Activated T-cell treated with anti-CD3 and anti-CD28 coated beads for 48 hours (primary cell): ENCODE measurements around the gene RPL29.

Experiments used
- DNase-seq: peaks from one replicate; pipeline ENCODE4 v3.0.0-alpha.2; 2020; ENCODE audit warnings: low read depth

The RPL29 gene

DNA sequence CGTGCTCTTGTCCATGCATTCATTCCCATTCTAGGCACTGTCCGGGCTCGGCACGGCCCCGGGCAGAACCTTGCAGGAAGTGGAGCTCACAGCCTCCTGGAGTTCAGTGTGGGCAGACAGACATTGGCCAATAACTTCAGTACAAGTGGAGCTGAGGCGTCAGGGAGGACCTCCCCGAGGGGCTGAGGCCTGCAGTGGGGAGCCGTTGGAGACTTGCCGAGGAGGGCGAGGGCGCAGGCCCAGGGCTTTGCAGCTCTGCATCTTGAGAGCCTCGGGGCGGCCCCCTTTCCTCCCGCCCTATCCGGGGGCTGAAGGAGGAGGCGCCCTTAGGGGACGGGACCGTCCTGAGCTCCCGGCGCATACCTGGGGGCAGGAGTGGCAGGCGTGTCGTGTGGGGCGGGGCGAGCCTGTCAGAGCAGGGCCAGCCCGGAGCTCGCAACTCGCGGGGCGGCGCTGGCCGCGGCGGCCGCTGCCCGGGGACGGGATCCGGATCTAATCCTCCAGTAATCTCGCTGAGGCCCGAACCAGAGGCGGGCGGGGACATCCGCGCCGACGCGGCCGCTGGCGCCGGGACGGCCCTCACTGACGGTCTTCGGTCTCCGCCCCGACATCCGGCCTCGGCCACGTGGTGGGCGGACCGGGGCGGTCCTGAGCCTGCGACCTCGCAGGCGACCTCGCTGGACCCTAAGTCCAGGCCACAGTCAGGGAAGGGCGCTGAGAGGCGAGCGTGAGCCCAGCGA, 12.7 kb downstream of the RPL29 start, which contains the start of gene ACY1:
Gene ACY1, plus strand, starts transcription at position 698 of the 740 bp plus-strand sequence. CDS start 530 bp downstream, outside the sequence.
- DNase-seq, result peak; percentile 77

DNA sequence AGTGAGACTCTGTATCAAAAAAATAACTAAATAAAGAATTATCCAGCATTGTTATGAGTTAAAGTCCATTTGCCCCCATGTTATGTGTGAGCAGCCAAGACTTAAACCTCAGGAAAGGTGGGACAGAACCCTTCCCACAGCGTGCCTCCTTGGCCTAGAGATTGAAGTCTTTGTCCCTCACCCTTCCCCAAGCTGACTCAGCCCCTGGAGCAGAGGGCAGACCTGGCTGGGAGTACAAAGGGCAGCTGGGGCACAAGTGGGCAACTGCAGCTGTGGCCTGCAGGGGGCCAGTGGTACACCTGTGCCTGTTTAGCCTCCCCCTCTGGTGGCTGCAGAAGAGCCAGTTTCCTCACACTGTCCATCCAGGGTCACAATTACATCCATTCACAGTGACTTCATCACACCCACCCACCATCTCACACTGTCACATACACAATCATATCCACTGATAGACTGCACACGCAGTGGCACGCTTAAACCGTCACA, 13.3 kb downstream of the RPL29 start:
- DNase-seq, result no peak

DNA sequence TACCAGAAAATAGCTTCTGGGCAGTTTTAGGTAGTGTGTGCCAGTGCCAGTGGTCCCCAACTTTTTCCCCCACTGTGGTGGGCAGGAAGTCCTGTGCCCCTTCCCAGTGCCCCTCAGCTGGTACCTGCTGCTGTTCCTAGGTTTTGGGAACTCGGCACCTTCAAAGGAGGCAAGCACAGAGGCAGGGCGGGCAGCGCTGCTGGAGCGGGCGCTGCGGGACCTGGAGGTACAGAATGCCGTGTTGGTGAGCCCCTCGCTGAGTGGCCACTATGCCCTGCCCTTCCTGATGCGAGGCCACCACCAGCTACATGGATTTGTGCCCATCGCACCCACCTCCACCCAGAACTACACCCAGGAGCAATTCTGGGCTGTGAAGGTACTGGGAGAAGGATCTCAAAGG, 15.4 kb downstream of the RPL29 start:
- DNase-seq, result no peak

DNA sequence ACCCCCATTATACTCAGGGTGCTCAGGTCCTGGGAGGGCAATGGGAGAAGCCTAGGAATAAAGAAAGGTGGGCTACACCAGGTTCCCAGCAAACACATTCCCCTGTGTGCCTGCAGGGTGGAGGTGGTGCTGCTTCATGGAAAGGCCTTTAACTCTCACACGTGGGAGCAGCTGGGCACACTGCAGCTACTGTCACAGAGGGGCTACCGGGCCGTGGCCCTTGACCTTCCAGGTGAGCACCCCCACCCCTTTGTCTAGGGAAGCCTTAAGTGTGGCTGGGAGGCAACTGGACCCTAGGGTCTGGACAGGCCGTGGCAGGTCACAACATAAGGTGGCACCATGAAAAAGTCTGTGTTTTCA, 17.6 kb downstream of the RPL29 start:
- no peak for DNase-seq

DNA sequence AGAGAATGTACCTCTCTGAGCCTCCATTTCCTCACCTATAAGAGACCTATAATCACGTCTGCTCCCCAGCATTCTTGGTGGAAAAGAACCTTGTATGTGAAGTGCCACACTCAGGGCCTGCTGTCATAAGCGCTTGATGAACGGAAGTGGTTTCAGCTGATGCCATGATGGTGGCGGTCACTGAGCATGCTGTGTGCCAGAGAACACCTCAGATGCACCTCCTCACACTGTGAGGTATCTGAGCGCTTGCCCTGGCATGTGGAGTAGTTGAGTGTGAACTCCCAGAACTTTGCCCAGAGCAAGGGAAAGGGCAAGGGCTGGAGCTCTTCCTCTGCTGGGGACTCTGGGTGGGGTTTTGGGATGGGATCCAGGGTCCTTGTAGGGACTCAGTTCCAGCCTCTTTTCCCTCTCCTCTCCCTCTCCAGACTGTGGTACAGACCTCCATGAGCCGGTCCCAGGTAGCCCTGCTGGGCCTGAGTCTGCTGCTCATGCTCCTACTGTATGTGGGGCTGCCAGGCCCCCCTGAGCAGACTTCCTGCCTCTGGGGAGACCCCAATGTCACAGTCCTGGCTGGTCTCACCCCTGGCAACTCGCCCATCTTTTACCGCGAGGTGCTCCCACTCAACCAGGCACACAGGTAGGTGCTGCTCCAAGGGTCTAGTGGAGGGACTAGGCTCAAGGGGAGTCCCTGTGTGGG, 18.1 kb downstream of the RPL29 start:
- no peak for DNase-seq

DNA sequence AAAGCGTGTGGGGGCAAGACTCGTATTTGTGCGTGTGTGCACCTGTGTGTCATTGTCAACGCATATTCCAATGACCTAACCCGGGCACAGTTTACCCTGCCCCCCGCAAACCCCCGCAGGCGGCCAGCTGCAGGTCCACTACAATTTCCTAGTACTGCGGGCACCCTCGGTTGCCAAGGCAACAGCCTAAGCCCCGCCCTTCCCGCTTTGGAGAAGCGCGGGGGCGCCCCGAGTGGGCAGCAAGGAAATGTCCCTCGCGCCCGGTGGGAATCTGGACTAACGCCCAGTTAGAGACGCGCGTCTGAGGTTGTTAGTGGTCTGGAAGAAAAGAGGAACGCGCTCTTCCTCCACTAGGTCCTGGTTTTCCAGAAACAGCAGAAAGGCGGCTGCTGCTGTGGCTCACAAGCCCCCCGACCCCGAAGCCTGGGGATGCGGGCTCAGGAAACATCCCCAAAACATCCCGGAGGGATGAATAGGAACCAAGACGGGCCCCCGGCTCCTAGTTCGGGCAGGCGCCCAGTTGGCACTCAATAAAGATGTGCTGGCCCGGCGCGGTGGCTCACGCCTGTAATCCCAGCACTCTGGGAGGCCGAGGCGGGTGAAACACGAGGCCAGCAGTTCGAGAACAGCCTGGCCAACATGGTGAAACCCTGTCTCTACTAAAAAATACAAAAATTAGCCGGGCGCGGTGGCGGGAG, 19.7 kb downstream of the RPL29 start:
- no peak for DNase-seq

DNA sequence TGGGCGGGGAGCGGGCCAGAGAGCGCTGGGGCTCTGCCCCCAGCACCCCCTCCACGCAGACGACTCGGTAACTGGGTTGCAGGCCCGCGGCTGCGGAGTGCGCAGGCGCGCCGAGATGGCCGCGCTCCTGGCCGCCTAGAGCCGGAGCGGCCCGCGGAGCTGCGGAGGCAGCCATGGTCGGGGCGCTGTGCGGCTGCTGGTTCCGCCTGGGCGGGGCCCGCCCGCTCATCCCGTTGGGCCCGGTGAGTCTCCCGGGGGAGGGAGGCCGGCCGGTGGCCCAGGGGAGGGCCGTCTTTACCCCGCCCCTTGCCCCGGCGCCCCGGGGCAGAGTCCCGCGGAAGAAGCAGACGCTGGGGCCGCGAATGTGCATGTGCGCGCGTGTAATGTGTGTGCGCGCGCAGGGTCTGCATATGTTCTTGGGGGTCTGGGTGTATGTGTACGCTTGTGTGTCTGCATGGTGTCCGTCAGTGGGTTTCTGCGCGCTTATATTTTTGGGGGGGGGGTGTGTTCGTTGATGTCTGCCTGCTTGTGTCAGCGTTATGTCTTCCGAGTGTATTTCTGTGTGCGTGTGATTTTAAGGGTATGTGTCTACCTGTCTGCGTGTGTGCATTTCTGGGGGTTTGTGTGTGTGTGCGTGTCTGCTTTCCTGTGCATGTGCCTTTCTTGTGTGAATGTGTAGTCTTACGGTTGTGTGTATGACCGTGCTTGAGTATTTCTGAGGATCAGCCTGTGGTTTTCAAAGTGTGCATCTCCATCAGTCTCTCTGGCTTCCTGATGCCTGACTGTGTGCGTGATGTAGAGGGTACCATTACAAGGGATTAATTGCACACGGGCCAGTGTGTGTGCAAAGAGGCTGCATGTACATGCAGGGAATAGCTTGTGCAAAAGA, 20.5 kb downstream of the RPL29 start, which contains the start of gene ABHD14A:
Gene ABHD14A, plus strand, starts transcription at position 102 of the 889 bp plus-strand sequence. Its CDS starts 72 bp downstream, at position 174.
- DNase-seq, result peak; percentile 74

DNA sequence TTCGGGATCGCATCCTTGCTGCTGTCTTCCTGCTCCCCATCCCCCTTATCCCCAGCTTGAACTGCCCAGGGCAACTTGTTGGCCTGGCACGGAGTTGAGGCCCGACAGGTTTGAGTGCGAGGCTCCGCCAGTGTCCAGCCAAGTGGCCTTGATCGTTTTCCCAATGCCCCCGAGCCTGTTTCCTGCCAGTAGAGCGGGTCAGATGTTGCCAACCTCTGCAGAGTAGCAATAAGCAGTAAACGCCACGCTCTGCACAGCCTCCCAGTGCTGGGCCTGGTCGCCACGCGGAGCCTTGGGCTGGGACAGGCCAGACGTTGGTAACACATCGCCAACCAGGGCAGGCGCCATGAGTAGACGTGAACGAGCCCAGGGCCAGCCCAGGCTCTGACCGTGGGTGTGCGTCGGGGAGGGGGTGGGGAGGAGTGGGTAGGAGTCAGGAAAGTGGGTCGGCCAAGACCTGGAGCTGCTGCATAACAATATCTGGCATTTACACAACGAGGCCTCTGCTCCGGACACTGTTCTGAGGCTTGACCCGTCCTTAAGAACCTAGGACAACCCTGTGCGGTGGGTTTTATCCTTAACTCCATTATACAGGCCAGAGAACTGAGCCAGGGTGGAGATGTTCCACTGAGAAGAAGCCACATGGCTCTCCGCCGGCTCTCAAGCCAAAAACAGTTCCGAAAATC, 21.3 kb downstream of the RPL29 start:
- DNase-seq, result no peak

DNA sequence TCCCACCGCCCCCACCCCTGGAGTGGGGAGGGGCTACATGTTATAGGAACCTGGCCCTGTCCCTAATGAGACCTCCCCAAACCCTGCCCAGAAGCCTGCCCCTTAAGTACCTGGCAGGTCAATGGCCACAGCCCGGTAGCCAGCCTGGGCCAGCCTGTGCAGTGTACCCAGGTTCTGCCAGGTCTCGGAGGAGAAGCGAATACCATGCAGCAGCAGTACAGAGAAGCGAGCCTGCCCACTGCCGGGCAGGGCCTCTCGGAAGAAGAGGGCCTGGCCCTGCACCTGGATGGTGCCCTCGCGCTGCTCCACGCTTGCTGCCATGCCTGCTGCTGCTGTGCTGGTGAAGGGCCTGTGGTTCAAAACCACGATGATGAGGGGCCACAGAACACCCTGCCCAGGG, 24.3 kb downstream of the RPL29 start:
- DNase-seq, result no peak

DNA sequence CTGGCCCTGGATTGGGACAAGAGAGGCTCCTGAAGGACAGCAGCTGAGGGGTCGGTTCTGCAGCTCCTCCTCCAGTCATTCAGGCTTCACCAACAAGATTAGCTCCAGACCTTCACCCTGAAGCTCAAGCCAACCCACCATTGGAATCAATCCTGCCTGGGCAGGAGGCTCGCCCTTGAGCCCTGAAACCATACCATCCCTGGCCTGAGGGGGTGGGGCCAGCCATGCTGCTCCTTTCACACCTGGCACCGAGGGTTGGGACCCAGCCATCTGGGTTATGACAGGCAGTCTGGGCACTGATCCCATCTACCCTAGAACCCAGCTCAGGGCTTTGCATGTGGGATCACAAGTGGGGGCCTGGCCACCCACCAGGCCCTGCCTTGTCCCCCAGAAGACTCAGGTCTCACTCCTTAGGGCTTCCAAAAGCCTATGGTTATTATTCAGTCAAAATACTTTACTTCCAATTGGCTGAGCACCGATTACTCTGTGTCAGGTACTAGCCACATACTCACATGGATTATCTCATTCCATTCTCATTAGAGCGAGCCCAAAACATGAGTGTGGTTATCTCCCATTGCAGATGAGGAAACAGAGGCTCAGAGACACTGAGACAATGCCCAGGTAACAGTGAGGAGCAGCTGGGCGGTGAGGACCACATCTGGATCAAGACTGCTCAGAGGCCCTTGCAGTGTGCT, 24.9 kb downstream of the RPL29 start:
- DNase-seq, result no peak

DNA sequence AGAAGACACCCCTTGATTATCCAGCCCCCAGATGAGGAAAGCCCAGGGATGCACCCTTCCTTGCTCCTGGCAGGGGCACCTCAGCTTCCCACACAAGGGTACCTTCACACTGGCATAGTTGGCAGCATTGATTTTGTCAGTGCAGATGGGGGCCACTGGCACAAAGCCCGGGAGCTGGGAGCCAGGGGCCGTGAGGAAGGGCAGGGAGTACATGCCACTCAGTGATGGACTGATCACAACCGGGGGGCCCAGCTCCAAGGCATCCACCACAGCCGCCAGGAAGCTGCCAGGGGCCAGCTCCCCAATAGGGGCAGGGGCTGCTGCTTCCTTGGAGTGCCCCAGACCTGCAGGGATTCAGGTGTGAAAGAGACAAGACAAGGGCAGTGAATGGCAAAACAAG, 25.9 kb downstream of the RPL29 start:
- DNase-seq, result no peak

DNA sequence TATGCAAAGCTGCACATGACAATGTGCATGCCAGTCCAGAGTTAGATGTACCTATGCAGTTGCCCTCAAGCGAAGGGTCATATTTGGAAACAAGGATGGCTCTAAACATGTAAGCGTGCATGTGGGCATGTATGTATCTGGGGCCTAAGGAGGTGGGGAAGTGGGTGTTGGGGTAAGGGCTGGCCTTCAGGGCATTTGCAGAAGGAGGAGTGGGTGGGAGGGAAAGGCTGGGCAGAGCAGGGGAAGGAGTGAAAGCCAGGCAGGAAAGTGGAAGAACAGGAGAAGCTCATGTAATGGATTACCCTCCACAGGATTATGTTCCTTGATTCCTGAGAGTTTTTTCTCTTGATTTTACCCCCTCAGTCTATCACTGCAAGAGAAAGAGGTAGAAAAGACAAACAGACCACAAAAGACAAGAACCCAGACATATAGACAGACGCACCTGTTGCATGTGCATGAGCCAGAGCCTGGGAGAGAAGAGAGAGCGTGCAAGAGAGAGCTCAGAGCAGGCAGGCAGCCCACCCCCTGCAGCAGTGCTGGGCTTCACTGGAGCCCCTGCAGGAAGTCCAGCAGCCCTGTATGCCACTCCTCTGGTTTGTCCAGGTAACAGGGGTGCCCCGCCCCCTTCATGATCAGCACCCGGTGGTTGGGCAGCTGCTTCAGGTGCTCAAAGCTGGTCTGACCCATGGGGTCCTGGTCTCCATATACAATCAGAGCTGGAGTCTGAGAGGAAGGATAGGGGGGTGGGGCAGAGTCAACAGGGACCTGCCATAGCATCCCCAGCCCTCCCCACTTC, 26.6 kb downstream of the RPL29 start:
- DNase-seq, result no peak

DNA sequence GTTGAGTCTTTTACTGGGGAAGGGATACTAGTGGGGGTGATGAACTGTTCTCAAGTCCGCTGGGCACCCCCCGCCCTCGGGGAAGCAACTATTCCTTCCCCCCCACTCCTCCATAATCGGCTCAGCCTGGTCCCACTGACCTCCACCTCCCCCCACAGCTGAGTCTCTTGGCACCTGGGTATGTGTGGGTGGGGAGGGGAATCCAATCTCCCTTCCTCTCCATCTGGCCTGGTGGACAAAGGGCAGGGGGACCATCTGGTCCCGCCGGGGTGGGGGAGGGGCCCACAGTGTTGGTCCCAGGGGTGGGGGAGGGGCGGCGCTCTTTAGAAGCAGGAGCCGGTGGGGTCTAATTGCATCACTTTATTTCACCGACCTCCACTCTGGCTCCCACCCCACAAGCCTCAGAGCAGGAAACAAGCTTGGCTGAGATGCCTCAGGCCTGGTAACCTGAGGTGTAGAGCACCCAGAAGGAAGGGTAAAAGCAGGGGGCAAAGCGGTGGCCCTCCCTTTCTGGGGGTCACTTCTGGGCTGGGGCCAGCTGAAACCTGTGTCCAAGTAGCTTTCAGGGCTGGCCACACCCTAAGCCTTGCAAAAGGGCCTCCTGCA, 27.4 kb downstream of the RPL29 start:
- no peak for DNase-seq

DNA sequence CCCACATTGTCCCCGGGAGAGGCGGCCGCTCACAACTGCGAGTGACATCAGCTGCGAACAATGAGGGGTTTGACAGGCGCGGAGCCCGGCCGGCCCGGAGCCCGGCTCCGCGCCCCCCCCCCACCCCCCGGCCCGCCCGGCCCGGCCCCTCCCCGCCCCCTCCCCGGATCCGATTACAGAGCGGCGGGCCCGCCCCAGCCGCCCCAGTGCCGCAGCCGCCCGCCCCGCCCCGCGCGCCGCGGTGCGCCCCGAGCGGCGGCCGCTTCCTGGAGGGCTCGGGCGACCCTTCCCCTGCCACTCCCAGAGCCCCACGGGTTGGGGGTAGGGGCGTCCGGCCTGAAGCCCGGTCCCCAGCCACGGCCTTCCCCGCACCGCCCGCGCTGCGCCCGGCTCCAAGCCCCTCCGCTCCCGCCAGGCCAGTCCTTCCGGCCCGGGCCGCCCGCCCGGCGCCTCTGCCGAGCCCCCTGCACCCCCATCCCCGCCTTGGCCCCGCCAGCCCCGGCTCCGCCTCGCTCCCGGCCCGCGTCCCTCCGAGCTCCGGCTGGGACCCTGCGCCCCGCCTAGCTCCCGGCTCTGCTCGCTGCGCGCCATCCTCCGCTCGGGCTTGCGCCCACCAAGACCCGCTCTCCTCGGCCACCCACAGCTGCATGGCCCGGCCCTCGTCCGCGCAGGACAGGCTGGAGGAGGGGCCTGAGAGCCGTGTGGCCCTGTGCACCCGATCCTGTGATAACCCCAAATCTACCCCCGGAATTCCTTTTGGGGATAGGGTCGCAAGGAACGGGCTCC, 28.1 kb downstream of the RPL29 start, which contains the start of gene PCBP4:
Gene PCBP4, minus strand, starts transcription at position 71 of the 786 bp plus-strand sequence. CDS start 6,214 bp downstream, outside the sequence.
- peak; percentile 34 for DNase-seq

DNA sequence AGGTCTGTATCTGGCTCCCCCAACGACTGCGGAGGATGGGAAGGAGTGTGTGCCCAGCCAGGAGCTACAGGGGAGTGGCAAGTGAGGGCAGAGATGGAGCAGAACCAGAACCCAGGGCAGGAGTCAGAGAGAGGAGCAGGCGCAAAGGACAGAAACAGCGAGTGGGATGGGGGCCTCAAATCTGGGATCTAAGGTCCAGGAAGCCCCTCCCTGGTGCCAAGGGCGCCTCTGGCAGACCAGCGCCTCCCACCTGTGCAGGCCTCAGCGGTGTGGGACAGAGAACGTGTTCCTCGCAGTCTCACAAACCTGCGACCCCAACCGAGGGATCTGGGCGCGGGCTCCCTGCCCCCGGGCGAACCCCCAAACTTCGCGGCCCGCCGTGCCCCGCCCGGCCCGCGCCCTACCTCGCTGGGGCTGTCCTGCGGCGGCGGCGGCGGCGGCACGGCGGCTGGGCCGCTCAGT, 28.7 kb downstream of the RPL29 start:
- DNase-seq, result no peak

DNA sequence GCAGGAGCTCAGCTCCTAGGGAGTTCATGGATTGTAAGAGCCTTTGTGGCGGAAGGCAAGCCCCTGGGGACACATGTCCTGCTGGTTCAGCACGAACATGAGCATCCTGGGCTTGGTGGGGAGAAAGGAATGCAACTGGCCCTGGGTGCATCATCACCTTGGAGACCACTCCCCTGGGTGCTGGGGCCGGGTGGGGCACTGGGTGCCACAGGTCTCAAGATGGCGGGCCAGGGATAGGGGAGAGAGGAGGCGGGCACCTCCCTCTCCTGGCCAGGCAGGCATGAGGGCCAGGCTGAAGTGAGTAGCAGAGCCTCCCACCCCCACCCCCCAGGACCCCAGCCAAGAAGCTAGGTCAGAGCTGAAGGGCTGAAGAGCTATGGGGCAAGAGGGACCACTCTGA, 29.2 kb downstream of the RPL29 start:
- no peak for DNase-seq

DNA sequence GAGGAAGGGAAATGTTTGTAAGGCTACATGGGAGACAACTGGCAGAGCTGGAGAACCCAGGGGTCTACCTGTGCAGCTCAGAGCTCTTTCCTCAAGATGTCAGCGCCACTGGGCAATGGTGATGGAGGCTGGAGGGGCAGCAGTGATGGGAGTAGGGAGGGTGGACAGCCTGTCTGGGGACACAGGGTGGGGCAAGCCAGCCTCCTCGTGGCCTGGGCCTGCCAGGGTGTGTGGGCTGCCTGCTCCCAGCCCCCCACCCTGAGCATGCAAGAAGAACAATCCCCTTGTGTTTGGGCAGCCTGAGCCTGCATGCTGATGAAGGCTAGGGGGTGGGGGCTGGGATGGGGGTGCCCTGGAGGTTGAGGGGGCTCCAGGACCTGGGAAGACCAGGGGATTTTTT, 29.7 kb downstream of the RPL29 start:
- DNase-seq, result no peak

DNA sequence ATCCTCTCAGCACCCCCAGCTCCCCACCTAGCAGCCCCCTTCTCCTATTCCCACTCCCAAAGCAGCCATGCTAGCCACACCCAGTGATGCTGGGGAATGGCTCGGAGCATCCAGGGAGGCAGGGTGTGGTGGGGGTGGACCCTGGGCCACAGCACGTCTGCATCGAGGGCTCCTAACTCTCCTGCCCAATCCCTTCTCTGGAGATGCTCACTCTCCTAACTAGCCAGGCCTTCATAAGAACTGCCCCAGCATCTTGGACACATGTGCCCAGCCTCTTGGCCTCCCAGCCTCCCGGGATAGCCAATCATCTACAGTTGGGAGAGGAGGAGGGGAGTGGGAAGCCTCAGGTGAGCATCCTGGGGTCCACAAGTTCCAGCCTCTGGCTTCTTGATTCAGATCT, 31.2 kb downstream of the RPL29 start:
- no peak for DNase-seq
